Right atrium auricular region (tissue), 2 donors: ENCODE measurements around the gene ZNF346. TPM values are rescaled to one million over a fixed set of nuclear protein-coding genes. Genes with fewer than 3 reads are reported as not detected.

Experiments
- DNase-seq: peaks from one replicate; pipeline ENCODE4 v3.0.0-alpha.2; 2019; ENCODE audit warnings: low spot score
- H3K27ac ChIP-seq, 2 donors: fragments of 200-600 bp; sonication (generic); 1 replicate in 1 of 2; 2 replicates in 1 of 2; pipeline ENCODE4 v1.5.1; 2016 to 2019
- H3K27me3 ChIP-seq, 2 donors: fragments of 200-600 bp; sonication (generic); one replicate each; pipeline versions ENCODE4 v1.5.1 to v1.6.0; 2017 to 2019
- H3K36me3 ChIP-seq: fragments of 200-600 bp; sonication (generic); one replicate; pipeline ENCODE4 v1.5.1; 2016
- H3K4me1 ChIP-seq, 2 donors: fragments of 200-600 bp; sonication (generic); one replicate each; pipeline versions ENCODE4 v1.5.1 to v1.6.0; 2017 to 2019
- H3K4me3 ChIP-seq, 2 donors: fragments of 200-600 bp; sonication (generic); 1 replicate in 1 of 2; 2 replicates in 1 of 2; pipeline ENCODE4 v1.5.1; 2017 to 2019; ENCODE audit warnings: mild to moderate bottlenecking in 1 of 2, moderate library complexity in 1 of 2
- H3K9me3 ChIP-seq, 2 donors: fragments of 200-600 bp; sonication (generic); one replicate each; pipeline ENCODE4 v1.5.1; 2019
- CTCF ChIP-seq, 2 donors: fragments of 200-600 bp; sonication (generic); IDR thresholded peaks; one replicate each; pipeline ENCODE4 v1.5.1; 2019; ENCODE audit warnings: antibody characterized with exemption in 2 of 2
- total RNA-seq, 2 donors: library from RNA; depleted of rRNA; stranded (reverse); fragments of >200 nt; gene quantifications; one replicate each; pipeline ENCODE4 v1.1.0, GENCODE V29; 2016

The ZNF346 gene
- total RNA-seq, 2 donors from 2014 or later = 8.5 TPM

- H3K9me3 ChIP-seq = no peaks in the 10 kb centered on the region
- DNase-seq = no peak
These were observed 57.1 kb downstream of the ZNF346 start for GRCh38 chr5:177079606-177080005.

DNA sequence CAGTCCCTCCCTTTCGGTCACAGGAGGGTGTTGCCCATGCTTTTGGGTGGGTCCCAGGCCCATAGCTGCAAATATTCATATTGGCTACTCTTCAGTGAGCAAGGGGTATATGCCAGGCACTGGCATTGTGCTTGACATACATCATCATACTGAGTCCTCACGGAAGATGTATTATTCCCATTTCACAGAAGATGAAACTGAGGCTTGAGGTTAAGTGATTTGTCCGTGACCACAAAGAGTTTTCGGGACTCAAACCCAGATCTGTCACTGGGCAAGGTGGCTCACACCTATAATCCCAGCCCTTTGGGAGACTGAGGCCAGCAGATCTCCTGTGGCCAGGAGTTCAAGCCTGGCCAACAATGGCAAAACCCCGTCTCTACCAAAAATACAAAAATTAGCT, 57.8 kb downstream of the ZNF346 start:
- Histone ChIP-seq H3K4me3 (no peak overlapping the region), H3K36me3 (no peaks in the 10 kb centered on the region), H3K4me1 (no peaks in the 10 kb centered on the region), H3K27me3 (no peaks in the 10 kb centered on the region), H3K9me3 (no peaks in the 10 kb centered on the region), H3K27ac (no peak overlapping the region)
- no peak for DNase-seq
- TF ChIP-seq CTCF (IDR thresholded peaks at IDR 0.05) = no peak

More at GRCh38 chr5:177079606-177080005, 57.1 kb downstream of the ZNF346 start:
- no peak overlapping the region for H3K27ac ChIP-seq
- no peaks in the 10 kb centered on the region for H3K27me3 ChIP-seq
- no peak for TF ChIP-seq CTCF (IDR thresholded peaks at IDR 0.05)
- H3K4me3 ChIP-seq = no peak overlapping the region
- H3K36me3 ChIP-seq = no peaks in the 10 kb centered on the region
- no peaks in the 10 kb centered on the region for H3K4me1 ChIP-seq

DNA sequence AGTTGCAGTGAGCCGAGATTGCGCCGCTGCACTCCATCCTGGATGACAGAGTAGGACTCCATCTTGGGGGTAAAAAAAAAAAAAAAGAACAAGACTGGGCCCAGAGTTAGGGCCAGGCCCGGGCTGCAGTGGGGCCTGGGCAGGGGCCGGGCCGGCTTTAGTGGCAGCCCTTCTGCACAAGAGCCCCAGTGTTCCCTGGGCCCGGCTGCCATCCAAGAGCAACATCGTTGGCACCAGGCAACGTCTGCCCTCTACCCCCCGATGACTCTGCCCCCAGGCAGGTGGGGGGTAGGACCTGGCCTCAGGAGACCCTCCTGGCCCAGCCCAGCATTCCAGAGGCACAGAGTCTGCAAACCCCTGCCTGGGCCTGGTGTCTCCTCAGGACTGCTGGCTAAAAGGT, 59.4 kb downstream of the ZNF346 start:
- H3K4me1 ChIP-seq = peaks cover 0 to 3% of the 10 kb centered on the region in 2 donors
- H3K36me3 ChIP-seq = no peaks in the 10 kb centered on the region
- no peaks in the 10 kb centered on the region for H3K27me3 ChIP-seq
- H3K9me3 ChIP-seq = no peaks in the 10 kb centered on the region
- no peak for TF ChIP-seq CTCF (IDR thresholded peaks at IDR 0.05)
- DNase-seq = no peak
- no peak overlapping the region for H3K27ac ChIP-seq
- no peak overlapping the region for H3K4me3 ChIP-seq

- Histone ChIP-seq H3K27ac (no peak overlapping the region), H3K27me3 (no peaks in the 10 kb centered on the region), H3K9me3 (no peaks in the 10 kb centered on the region), H3K36me3 (no peaks in the 10 kb centered on the region), H3K4me1 (peaks cover 0 to 10% of the 10 kb centered on the region in 2 donors), H3K4me3 (no peak overlapping the region)
- DNase-seq = no peak
- TF ChIP-seq CTCF (IDR thresholded peaks at IDR 0.05) = no peak
These were observed 60.9 kb downstream of the ZNF346 start for GRCh38 chr5:177083357-177083756.

DNA sequence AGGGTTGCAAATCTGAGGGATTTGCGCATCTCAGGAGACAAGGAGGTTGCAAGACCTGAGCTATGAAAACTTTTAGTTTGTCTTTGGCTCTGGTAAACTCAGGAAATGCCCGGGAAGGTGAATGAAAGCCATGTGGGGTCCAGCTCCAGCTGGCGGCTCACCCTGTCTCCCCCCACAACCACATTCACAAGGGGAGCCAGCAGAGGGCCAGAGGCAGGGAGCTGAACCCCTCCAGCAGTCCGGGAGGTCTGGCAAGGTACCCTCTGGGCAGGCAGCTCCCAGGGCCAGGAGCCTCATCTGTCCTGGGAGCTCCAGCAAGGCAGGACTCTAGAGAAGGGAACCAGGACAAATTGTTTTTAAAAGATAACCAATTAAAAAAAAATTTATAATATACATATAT, 61.7 kb downstream of the ZNF346 start:
- no peak overlapping the region for H3K4me3 ChIP-seq
- no peak for TF ChIP-seq CTCF (IDR thresholded peaks at IDR 0.05)
- no peak overlapping the region for H3K27ac ChIP-seq
- H3K36me3 ChIP-seq = no peaks in the 10 kb centered on the region
- no peaks in the 10 kb centered on the region for H3K9me3 ChIP-seq
- H3K4me1 ChIP-seq = peaks cover 0 to 16% of the 10 kb centered on the region in 2 donors
- no peak for DNase-seq
- H3K27me3 ChIP-seq = no peaks in the 10 kb centered on the region

- Histone ChIP-seq H3K36me3 (no peaks in the 10 kb centered on the region), H3K4me3 (peak overlapping the region in 1 of 2 donors; percentile 49), H3K9me3 (no peaks in the 10 kb centered on the region), H3K27me3 (no peaks in the 10 kb centered on the region), H3K4me1 (peaks cover 0 to 21% of the 10 kb centered on the region in 2 donors), H3K27ac (no peak overlapping the region)
- no peak for TF ChIP-seq CTCF (IDR thresholded peaks at IDR 0.05)
- DNase-seq = no peak
These were observed 63.6 kb downstream of the ZNF346 start for GRCh38 chr5:177085985-177086653.
